Measurements from ENCODE around the gene DLG4.

DLG4 gene

DNA sequence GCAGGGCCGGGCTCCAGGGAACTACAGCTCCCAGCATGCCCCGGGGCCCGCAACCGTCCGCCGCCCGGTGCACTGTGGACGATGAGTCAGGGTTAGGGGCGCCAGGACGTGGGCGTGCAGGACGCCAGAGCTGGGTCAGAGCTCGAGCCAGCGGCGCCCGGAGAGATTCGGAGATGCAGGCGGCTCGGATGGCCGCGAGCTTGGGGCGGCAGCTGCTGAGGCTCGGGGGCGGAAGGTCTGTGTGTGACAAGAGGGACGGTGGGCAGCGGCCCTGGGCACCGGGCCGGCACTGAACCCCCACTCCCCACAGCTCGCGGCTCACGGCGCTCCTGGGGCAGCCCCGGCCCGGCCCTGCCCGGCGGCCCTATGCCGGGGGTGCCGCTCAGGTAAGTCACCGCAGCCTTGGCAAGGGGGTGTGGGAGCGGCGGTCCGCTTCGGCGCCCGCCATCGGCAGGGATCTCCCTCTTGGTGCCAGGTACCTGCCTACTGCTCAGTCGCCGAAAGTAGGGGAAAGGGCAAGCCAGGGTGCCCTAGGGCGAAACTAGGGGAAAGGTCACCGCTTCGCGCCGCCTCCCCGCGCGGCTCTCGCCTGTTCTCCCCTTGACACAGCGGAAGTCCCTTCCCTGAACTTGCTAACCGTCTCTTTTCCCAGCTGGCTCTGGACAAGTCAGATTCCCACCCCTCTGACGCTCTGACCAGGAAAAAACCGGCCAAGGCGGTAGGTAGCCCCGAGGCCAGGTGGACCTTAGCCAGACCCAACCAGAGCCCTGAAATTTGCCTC lies at the start of gene DLG4, which contains the start of gene ACADVL:
Gene DLG4 (minus strand): TSS at position 25 of the 781 bp plus-strand sequence.
Gene ACADVL (plus strand): TSS at position 127 of the 781 bp plus-strand sequence. CDS start 47 bp downstream, at position 174.
- DNase-seq = no peak

DNA sequence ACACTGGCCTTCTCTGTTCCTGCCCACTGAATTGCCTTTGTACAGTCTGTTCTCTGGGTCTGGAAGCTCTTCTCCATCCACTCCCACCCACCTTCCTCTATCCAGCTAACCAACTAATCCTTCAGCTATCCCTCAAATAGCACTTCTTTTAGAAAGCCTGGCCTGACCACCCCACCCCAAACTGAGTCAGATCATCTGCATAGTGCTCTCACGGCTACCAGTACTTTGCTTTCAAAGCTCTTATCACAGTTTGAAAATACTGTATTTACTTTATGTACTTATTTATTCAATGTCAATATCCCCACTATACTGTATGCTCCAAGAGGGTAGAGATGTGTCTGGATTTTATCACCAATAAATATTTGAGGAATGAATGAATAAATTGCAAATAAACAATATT lies 47.1 kb upstream of the DLG4 start:
- no peak for DNase-seq

DNA sequence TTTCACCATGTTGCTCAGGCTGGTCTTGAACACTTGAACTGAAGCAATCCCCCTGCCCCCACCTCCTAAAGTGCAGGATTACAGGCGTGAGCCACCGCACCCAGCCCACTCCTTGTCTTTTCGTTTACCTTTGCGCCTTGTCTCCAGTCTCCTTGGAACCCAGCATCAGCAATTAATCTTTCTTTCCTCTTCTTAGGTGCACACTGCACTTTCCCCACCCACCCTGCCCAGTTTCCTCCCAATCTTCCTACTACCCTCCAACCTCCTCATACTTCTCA lies 44.1 kb upstream of the DLG4 start:
- DNase-seq = no peak

DNA sequence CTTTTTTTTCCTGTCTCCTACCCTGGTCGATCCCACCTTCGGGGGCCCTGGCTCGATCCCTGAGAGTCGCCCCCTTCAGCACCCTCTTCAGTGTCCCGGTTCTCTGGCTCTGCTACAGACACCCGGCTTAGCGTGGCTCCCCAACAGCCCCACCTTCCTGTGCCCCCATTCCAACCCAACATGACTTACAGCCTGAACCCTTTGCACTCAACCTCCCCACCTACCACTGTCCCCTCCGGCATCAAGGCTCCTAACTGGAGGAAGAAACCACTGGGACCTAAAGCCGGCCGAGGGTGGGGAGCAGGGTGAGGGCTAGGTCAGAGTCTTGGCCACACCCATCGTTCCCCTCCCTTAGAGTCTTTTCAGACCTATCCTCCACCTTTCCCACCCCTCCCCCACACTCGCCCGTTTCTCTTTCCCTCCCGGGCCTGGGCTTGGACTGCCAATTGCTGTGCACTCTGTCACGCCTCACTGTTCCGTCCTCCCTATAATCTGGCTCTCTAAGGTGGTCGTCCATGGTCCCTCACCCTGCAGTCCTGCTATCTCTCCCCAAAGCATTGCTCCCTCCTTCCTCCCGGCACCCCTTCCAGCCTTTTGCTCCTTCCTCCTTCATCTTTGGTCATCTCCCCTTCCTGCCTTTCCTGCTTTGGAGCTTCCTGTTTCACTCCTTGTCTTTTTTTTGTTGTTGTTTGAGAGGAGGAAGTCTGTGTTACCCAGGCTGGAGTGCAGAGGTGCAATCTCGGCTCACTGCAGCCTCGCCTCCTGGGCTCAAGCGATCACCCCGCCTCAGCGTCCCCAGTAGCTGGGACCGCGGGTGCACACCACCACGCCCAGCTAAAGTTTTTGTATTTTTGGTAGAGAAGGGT lies 43.5 kb upstream of the DLG4 start:
- DNase-seq = no peak

DNA sequence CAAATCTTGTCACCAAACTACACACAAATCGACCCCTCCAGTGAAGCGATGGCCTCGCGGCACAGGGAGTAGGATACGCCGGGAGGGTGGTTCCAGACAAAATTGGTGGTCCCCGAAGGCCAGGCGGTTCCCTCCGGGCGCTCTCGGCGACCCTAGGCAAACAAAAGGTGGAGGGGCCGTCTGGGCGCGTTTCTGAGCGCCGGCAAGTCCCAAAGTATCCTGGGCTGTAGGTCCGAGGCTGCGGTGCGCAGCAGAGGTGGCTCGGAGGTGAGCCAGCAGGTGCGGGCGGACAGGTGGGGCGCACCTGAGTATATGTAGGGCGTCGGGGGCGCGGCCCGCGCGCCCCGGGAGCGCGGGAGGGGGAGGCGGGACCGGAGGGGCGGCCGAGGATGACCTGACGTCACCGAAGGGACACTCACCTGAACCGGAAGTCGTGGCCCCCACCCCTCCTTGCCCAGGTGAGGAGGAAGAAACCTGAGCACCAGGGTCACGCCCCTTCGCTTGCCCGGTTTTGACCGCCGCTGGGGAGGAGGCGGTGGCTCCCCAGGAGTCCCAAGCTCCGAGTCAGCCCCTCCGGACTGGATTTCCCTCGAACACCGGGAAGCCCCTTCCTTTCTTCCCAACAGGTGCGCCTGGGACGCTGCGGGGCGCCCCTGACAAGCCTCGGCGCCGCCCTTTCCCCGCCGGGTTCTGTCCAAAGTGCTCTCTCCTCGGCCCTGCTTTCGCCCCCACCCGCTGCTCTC lies 42.7 kb upstream of the DLG4 start, which contains the start of gene CLDN7:
Gene CLDN7 (minus strand): TSS at position 287 of the 743 bp plus-strand sequence. CDS start 435 bp downstream, outside the sequence.
- no peak for DNase-seq

DNA sequence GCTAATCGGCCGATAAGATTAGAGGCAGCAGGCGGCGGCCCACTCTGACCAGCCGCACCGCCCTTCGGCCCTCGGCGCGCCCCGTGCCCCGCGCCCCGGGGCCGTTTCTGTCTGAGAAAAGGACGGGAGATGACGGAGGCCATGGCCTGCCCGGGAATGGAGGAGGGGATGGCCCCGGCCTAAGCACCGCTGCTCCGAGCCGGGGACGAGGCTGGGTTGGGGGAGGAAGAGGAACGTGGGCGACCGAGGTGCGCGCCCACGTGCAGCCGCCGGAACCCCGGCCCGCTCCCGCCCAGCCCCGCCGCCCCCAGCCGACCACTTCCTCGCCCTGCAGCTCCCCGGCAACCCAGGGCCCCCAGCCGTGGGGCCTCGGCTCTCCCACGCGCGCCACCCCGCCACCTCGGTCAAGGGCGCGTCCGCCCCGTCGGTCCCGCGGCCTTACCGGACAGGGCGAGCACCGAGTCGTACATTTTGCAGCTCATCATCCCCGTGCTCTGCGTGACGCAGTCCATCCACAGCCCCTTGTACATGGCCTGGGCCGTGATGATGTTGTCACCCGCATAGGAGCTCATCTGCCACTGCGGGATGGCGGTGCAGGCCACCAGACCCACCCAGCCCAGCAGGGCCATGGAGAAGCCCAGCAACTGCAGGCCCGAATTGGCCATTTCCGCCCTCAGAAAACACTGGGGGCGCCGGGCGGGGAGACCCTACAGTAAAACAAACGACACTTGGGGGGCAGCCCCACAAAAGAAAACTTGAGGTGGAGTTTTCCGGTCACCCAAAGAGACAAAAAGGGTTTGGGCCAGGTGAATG lies 41.9 kb upstream of the DLG4 start:
- no peak for DNase-seq

DNA sequence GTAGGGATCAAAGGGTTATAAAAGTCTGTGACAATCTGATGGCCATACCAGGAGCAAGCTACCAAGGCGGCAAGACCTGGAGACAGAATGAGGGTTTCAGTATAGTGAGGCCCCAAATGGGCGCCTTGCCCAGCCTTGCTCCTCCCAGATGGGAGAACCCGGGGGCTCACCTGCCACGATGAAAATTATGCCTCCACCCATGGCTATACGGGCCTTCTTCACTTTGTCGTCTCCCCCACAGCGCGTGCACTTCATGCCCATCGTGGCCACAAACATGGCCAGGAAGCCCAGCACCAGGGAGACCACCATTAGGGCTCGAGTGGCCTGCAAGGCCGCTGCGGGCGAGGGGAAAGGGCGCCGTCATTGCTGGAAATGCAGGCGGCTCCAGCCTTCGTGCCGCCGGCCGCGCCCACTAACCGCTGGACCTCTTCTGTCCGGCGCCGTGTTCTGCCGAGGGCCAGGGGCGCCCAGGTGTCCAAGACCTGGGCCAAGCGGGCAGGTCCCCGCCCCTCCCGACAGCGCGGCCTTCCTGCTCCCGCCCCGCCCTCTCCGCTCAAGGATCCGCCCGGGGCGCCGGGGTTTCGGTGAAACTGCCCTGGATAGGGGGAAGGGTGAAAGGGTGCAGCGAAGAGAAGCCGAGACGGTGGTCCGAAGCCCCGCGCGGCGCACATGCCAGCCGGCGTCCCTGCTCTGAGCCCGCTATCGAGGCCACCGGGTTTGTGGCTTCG lies 41.2 kb upstream of the DLG4 start:
- DNase-seq = no peak

DNA sequence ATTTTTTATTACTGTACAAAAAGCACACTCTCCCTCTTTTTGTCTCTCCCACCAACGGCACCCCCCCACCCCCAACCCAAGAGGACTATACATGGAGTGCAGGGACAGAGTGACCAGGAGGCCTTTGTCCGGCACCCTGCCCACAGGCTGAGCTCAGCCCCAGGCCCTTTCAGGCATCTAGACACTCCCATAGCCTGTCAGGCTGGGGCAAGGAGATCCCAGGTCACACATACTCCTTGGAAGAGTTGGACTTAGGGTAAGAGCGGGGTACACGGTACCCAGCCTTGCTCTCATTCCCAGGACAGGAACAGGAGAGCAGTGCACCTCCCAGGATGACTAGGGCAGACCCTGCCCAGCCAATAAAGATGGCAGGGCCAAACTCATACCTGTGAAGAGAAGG lies 40.5 kb upstream of the DLG4 start:
- DNase-seq = no peak

DNA sequence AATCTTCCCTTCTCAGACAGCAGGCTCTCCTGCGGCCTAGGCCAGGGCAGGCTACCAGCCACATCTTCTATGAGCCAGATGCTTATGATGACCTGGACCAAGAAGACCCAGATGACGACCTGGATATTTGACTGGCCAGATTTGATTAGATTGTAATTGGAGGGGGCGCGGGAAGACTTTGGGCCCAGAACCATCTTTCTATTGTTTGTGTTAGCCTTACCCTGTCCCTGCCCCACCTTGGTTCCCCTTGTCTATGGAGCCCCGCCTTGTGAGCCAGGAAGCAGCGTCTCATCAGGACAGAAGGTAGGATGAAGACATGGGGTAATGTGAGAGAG lies 39.9 kb upstream of the DLG4 start:
- no peak for DNase-seq

DNA sequence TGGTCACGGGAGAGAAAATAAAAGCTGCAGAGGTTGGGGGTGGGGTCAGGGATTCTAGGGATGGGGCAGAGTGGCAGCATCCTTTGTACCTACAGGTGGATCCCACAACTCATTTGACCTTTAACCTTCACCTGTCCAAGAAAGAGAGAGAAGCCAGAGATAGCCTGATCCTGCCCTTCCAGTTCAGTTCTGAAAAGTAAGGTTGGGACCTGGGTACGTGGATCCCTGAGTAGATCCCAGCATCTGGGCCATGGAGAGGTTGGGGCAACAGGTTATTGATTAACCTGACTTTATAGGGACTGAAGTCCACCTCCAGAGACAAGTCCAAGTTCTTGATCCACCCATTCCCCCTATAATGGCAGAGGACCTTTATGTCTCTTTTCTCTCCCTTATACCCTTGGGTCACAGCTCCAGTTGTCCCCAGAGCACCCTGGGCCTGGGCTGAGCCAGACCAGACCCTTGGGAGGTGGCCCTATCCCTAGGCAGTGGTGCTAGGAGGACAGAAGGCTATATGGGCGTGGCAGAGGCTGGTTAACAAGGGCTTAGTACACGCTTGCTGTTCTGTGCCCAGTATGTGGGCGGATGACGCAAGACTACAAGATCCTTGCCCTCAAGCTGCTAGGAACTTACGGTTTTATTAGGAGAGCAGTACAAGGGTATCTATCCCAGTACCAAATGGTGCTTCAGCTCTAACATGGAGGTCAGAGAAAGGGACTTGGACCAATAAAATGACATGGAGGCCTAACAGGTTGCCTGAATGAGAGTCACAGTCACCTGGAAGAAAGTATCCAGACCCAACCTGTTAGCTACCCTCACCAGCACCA lies 39.3 kb upstream of the DLG4 start:
- DNase-seq = no peak

DNA sequence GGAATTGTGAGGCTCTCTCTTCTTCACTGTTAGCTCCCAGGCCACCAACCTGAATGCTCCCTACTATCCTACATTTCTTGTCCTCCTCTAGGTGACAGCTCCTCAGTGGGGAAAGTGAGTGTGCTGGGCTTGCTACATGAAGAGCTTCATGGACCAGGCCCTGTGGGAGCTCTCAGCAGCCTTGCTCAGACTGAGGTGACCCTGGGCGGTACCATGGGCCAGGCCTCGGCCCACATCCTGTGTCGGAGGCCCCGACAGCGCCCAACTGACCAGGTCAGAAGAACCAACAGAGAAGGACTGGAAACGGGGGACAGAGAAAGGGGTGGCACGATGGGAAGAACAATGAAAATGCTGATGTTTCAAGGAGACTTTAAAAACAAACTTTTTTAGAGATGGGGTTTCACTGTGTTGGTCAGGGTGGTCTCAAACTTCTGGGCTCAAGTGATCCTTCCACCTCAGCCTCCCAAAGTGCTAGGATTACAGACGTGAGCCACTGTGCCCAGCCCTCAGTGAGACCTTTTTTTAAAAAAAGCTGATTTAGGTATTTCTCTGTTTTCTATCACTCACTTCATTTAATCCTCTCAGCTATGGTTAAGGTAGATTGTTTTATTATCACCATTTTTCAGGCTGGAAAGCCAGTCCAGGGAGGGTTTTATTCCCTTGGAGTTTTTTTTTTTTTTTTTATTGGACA lies 37.3 kb upstream of the DLG4 start:
- DNase-seq = no peak

DNA sequence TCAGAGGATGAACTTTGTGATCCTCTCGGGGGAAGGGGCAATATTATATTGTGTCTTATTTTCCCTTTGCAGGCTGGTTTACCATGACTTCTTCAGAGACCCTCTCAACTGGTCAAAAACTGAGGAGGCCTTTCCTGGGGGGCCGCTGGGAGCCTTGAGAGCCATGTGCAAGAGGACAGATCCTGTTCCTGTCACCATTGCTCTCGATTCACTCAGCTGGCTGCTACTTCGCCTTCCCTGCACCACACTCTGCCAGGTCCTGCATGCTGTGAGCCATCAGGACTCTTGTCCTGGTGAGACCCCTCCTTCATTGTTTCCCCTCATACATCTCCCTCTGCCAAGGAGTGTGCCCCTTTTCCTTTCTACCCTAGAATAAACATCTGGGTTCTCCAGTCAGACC lies 34.9 kb upstream of the DLG4 start:
- DNase-seq = no peak

DNA sequence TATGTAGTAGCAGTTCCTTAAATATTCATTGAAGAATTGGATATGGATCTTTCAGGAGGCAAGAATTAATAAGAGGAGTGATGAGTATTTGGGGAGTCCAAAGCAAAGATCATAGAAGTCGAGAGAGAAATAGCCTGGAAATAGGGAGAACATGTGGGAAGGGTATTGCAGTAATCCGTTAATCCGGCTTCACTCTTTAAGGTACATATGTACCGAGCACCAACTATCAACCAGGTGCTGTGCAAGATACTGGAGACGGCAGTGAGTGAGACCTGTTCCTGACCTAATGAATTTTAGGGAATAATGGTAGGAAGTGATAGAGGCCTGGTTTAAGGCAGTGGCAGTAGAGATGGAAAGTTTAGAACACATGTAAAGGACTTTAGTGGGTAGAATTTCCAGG lies 33.4 kb upstream of the DLG4 start:
- DNase-seq = no peak

DNA sequence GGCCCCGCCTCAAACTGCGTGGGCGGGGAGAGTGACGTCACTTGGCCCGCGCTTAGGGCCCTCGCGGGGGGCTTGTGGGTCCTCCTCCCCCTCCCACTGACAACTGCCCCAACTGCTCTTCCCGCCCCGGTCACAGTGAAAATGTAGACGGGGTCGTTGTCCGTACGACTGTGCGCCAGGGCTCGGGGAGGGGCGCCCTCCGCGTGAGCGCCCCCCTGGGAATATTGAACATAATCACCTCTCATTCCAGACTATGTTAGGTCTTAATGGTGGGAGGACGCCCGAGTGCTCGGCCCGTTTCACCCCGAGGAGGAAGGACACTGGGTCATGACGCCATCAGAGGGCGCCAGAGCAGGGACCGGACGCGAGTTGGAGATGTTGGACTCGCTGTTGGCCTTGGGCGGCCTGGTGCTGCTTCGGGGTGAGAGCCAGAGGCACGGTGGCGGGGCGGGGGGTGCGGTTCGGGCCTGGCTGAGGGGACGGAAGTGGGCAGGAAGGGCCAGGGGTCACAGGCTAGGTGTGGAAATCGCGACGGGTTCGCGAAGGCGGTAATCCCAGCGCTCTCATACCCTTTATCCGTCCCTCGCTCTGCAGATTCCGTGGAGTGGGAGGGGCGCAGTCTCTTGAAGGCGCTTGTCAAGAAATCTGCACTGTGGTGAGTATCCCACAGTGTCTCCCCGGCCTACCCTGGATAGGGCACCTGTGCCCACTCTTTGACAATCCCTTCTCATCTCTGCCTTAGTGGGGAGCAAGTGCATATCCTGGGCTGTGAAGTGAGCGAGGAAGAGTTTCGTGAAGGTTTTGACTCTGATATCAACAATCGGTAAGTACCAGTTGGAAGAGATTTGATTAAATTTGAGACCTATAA lies 32.8 kb upstream of the DLG4 start, which contains the start of gene ELP5:
Gene ELP5 (plus strand): TSS at position 40 of the 868 bp plus-strand sequence. CDS start 336 bp downstream, at position 376.
- peak; percentile 72 for DNase-seq

DNA sequence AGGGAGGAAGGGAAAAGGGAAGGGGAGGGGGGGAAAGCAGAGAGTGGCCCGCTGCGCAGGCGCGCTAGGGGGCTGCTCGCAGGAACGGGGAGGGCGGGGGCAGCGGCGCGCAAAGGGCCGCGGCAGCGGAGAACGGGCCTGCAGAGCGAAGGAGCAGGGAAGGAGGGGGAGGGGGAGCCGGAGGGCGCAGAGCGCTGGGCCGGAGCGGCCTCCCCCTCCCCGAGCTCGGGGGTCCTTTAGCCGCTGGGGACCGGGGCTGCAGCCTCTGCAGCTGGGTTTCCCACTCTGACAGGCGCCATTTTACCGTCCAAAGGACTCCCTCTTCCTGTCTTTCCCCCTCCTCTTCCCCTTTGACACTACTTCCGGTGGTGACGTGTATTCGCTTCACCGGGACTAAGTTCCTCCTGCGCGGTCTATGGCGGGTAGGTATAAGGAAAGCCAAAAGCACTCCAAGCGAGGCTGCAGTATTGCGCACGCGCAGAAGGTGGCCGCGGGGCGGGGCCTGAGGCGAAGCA lies 32.1 kb upstream of the DLG4 start, which contains the start of gene CTDNEP1:
Gene CTDNEP1 (minus strand): TSS at position 74 of the 515 bp plus-strand sequence. CDS start 438 bp downstream, outside the sequence.
- DNase-seq = peak; percentile 89

DNA sequence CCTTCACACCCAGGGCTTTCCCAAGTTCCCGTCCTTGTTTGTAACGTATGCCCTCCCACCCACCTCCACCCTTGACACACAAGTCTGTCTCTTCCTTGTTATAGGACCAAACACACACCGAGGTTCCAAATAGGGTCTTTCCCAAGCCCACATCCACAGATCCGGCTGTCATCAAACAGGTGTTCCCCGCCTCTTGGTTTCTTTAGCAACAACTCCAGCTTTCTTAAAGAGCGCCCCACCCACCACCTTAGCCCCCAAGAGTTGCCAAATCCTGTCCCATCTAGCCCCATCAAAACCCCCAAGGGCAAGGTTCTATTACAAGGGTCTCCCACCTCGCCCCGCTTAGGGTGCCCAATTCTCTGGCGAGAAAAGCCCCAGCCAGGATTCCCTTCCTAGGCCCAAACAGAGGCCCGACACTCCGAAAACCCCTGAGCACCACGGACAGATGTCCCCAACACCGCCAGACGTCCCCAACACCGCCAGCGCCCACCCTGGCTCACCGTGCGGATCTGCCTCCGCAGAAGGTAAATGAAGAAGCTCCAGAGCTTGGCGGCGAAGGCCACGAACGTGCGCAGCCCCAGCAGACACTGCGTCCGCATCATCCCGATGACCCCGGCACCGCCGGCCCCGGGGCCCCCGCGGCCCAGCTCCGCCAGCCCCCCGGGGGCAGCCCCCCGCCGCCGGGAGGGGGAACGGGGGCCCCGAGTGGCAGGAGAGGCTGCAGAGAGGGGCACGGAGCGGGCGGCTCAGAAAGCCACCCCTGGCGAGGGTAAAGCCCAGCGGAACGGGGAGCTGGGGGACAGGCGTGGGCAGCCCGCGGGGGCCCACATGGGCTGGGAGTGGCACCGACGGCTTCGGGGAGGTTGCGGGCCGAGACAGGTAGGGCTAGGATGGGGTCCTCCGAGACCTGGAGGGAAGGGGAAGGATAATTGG lies 31.3 kb upstream of the DLG4 start:
- DNase-seq = no peak

DNA sequence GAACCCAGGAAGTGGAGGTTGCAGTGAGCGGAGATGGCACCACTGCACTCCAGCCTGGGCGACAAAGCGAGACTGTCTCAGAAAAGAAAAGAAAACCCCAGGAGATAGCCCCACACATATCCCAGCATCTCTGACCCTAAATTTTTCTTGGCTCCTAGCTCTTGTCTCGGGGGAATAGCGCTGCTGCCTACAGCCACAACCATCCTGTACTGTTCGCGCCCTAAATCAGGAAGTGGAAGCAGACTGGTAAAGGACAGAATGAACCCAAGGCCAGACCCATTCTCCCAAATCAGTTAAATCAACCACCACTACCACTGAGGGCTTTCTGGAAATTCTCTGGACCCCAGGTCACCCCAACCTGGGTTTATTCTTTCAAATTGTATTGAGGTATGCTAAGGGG lies 30.2 kb upstream of the DLG4 start:
- no peak for DNase-seq

DNA sequence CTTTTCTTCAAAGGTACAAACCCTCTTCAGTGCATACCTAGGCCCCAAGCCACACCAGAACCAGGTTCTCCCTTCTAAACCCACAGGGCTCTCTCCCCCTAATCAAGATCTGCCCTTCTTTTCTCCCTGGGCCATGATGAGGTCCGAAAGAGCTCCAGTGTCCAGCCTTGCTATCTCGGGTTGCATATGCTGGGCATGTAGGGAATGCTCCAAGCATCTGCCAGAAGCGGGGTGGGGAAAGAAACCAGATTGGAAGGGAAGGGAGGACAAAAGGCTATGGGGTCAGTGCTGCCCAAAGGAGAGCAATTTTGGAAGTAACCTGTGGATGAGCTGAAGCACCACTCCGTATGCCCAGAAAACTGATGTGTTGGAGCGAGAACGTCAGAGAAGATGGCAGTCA lies 29.6 kb upstream of the DLG4 start:
- DNase-seq = no peak
